Calu3 (cell line): ENCODE data around the gene CERT1. TPM values are rescaled to one million over a fixed set of nuclear protein-coding genes. Genes with fewer than 3 reads are reported as not detected.
A peak's percentile ranks its signal among the peaks of the same experiment; 100 is the strongest.

Experiments
- BruUV-seq: library from RNA; stranded (reverse); fragments of 400-500 nt; replicated peaks from 2 replicates; lab custom pipeline; 2021; lab: Mats Ljungman, UMichigan
- CTCF ChIA-PET: fragments of 300-600 bp; sonication (Branson Sonifier 250); formaldehyde crosslinking; loops from one replicate; lab custom pipeline; 2022; ENCODE audit warnings: antibody characterized with exemption; lab: Charles Lee
- DNase-seq: peaks from one replicate; pipeline ENCODE4 v3.0.0; 2022
- H3K27ac Mint-ChIP-seq: one replicate; pipeline ENCODE4 v1.8.0; 2022; ENCODE audit warnings: mixed read lengths; ENCODE audit not compliant: unreplicated experiment
- H3K27me3 Mint-ChIP-seq: one replicate; pipeline ENCODE4 v1.8.0; 2022; ENCODE audit warnings: mixed read lengths; ENCODE audit not compliant: unreplicated experiment
- H3K36me3 Mint-ChIP-seq: one replicate; pipeline ENCODE4 v1.8.0; 2022; ENCODE audit warnings: mild to moderate bottlenecking, moderate library complexity, mixed read lengths; ENCODE audit not compliant: insufficient read depth, unreplicated experiment
- H3K4me1 Mint-ChIP-seq: one replicate; pipeline ENCODE4 v1.8.0; 2022; ENCODE audit warnings: mild to moderate bottlenecking, low read depth, mixed read lengths; ENCODE audit not compliant: unreplicated experiment
- H3K4me3 Mint-ChIP-seq: one replicate; pipeline ENCODE4 v1.8.0; 2022; ENCODE audit warnings: mild to moderate bottlenecking, low read depth, moderate library complexity, mixed read lengths; ENCODE audit not compliant: unreplicated experiment
- H3K9me3 Mint-ChIP-seq: one replicate; pipeline ENCODE4 v1.8.0; 2022; ENCODE audit warnings: low read depth, mixed read lengths; ENCODE audit not compliant: unreplicated experiment
- CTCF ChIP-seq: fragments of 200-600 bp; IDR thresholded peaks from one replicate; pipeline ENCODE4 v1.8.0; 2022; ENCODE audit warnings: antibody characterized with exemption; ENCODE audit not compliant: unreplicated experiment
- intact Hi-C: fragments of 100-400 bp; cut with micrococcal nuclease; formaldehyde crosslinking; loops from one replicate; pipeline ENCODE4 v1.10.0; 2022; ENCODE audit not compliant: unreplicated experiment
- total RNA-seq: library from RNA; stranded (reverse); gene quantifications from 2 replicates; pipeline ENCODE4 v1.2.3, GENCODE V29; 2022

The CERT1 gene
- total RNA-seq, 1 experiment from 2014 or later, result 63.4 TPM

DNA sequence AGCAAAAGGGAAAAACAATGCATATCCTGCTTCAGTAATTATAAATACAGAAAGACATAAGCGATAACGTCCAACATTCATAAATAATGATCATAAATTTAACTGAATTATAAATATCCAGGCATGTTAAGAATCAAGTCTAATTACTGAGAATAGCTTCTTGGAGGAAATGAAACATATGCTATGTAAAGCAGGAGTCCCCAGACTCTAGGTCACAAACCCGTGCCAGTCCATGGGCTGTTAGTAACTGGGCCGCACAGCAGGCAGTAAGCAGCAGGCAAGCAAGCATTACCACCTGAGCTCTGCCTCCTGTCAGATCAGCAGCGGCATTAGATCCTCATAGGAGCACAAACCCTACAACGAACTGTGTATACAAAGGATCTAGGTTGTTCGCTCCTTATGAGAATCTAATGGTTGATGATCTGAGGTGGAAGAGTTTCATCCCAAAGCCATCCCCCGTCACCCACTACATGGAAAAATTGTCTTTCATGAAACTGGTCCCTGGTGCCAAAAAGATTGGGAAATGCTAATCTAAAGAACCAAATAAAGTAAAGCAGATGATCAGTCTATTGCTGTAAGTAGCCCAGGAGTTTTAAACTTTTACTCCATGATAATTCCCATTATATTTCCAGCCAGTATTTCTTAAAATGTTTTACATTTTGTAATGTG is 50.4 kb downstream of the CERT1 start:
- no TSS peak for BruUV-seq
- Mint-ChIP-seq H3K4me1 (peaks cover 44% of the 10 kb centered on the region), H3K27ac (no peak overlapping the region), H3K9me3 (no peaks in the 10 kb centered on the region), H3K36me3 (peaks cover 8% of the 10 kb centered on the region), H3K4me3 (no peak overlapping the region), H3K27me3 (no peaks in the 10 kb centered on the region)
- CTCF ChIA-PET, result interaction anchor here (0.6 to 0.7 kb wide), 2 partner anchors 48 to 125 kb away, joined by 3 read pairs; no protein-coding TSS in a partner anchor
- no peak for DNase-seq
- intact Hi-C loops, result no loop called here
- TF ChIP-seq CTCF, result no peak

DNA sequence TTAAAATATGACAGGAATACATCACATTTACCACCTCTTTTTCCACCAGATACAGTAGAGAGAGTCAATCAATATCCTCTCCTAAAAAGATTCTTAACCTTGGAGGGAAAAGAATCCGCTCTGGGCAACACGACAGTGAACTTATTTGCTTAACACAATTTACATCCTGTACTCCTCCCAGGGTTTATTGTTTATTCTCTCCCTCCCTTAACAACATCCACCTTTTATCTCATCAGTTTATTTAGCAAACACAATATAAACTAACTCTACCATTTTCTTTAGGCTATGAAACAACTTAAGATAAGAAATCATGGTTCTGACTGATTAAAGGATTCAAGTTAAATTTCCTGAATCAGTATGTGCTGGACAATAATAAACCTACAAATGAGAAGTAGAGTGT is 50.9 kb downstream of the CERT1 start:
- intact Hi-C loops, result no loop called here
- BruUV-seq, result no TSS peak
- CTCF ChIA-PET, result no interaction called here
- Mint-ChIP-seq H3K36me3 (peaks cover 8% of the 10 kb centered on the region), H3K4me3 (no peak overlapping the region), H3K4me1 (peaks cover 39% of the 10 kb centered on the region), H3K9me3 (no peaks in the 10 kb centered on the region), H3K27me3 (no peaks in the 10 kb centered on the region), H3K27ac (no peak overlapping the region)
- DNase-seq, result no peak
- no peak for TF ChIP-seq CTCF

DNA sequence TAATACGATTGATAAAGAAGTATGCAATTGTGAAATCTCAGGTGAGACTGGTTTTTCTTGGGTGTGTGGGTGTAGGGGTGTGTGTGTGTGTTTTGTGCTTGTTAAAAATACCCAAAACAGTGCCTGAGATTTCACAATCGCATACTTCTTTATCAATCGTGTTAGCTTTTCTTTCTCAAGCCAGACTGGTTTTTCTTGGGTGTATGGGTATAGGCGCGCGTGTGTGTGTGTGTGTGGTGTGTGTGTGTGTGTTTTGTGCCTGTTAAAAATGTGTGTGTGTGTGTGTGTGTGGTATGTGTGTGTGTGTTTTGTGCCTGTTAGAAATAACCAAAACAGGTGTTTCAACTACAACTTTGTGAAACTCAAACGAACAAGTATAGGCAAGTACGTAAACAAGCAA is 53.7 kb downstream of the CERT1 start:
- Mint-ChIP-seq H3K4me3 (peak overlapping the region; percentile 32), H3K27ac (peak overlapping the region; percentile 63), H3K4me1 (peaks cover 17% of the 10 kb centered on the region), H3K27me3 (no peaks in the 10 kb centered on the region), H3K36me3 (peaks cover 8% of the 10 kb centered on the region), H3K9me3 (no peaks in the 10 kb centered on the region)
- TF ChIP-seq CTCF, result no peak
- CTCF ChIA-PET, result no interaction called here
- intact Hi-C loops, result no loop called here
- peak; percentile 63 for DNase-seq
- BruUV-seq, result no TSS peak

DNA sequence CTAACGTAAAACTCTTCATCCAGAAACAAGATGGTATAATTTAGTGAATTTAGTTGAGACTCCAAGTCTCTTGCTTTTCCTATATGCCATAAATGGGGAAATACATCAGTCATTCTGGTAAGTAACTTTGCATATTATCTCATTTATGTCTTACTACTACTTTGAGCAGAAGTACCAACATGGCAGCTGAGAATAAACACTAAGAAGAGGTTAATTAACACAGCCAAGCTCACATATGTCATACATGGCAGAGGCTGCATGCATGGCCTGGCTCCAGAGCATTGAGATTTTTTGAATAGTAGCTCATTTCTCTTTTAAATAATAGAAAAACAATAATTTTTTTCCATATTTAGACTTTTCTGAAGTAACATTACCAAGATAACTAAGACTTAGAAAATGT is 54.3 kb downstream of the CERT1 start:
- no peaks in the 10 kb centered on the region for H3K27me3 Mint-ChIP-seq
- intact Hi-C loops, result no loop called here
- no peak for TF ChIP-seq CTCF
- peak overlapping the region; percentile 32 for H3K4me3 Mint-ChIP-seq
- peak overlapping the region; percentile 63 for H3K27ac Mint-ChIP-seq
- CTCF ChIA-PET, result interaction anchor here (0.6 kb wide), 1 partner anchor 52 kb away, joined by 4 read pairs; no protein-coding TSS in a partner anchor
- no peak for DNase-seq
- H3K4me1 Mint-ChIP-seq, result peaks cover 17% of the 10 kb centered on the region
- no peaks in the 10 kb centered on the region for H3K9me3 Mint-ChIP-seq
- peaks cover 8% of the 10 kb centered on the region for H3K36me3 Mint-ChIP-seq
- BruUV-seq, result no TSS peak
